ENCODE data around the gene LPP.

The LPP gene

GRCh38 chr3:188749010-188749617, 595.2 kb downstream of the LPP start:
- DNase-seq (ENCODE audit: low read depth in 1 of 2, low spot score in 1 of 2) = peak in 1 of 2 experiments; percentile 66
- no peak for TF ChIP-seq JUND (IDR thresholded peaks at IDR 0.05; ENCODE audit: low read depth)
- in situ Hi-C loops (cut with HindIII; ENCODE audit: low pct_unique_long_range_greater_than_20kb, low sequenced_read_pairs) = no loop called here

DNA sequence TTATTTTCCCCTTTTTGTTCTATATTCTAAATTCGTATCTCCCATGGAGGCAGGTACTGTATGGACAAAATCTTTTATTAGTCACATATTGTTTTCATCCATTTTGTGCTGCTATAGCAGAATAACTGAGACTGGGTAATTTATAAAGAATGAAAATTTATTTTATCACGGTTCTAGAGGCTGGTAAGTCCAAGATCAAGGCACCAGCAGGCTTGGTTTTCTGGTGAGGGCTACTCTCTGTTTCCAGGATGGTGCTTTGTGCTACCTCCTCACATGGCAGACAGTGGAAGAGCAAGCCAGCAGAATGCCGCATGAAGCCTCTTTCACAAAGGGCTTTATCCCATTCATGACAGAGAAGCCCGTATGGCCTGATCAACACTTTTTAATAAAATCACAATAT, 595.9 kb downstream of the LPP start:
- in situ Hi-C loops (cut with HindIII; ENCODE audit: low pct_unique_long_range_greater_than_20kb, low sequenced_read_pairs) = no loop called here
- DNase-seq (ENCODE audit: low read depth in 1 of 2, low spot score in 1 of 2) = no peak
- no peak for TF ChIP-seq JUND (IDR thresholded peaks at IDR 0.05; ENCODE audit: low read depth)

- DNase-seq (ENCODE audit: low read depth in 1 of 2, low spot score in 1 of 2) = no peak
- in situ Hi-C loops (cut with HindIII; ENCODE audit: low pct_unique_long_range_greater_than_20kb, low sequenced_read_pairs) = no loop called here
- TF ChIP-seq JUND (IDR thresholded peaks at IDR 0.05; ENCODE audit: low read depth) = no peak
These were observed 596.7 kb downstream of the LPP start for GRCh38 chr3:188750617-188751016.

- DNase-seq (ENCODE audit: low read depth in 1 of 2, low spot score in 1 of 2) = no peak
- in situ Hi-C loops (cut with HindIII; ENCODE audit: low pct_unique_long_range_greater_than_20kb, low sequenced_read_pairs) = no loop called here
- no peak for TF ChIP-seq JUND (IDR thresholded peaks at IDR 0.05; ENCODE audit: low read depth)
These were observed 598.9 kb downstream of the LPP start for GRCh38 chr3:188752850-188753249.

- in situ Hi-C loops (cut with HindIII; ENCODE audit: low pct_unique_long_range_greater_than_20kb, low sequenced_read_pairs) = no loop called here
- TF ChIP-seq JUND (IDR thresholded peaks at IDR 0.05; ENCODE audit: low read depth) = no peak
- no peak for DNase-seq (ENCODE audit: low read depth in 1 of 2, low spot score in 1 of 2)
These were observed 600.3 kb downstream of the LPP start for GRCh38 chr3:188754267-188754666.

- in situ Hi-C loops (cut with HindIII; ENCODE audit: low pct_unique_long_range_greater_than_20kb, low sequenced_read_pairs) = no loop called here
- no peak for TF ChIP-seq JUND (IDR thresholded peaks at IDR 0.05; ENCODE audit: low read depth)
- DNase-seq (ENCODE audit: low read depth in 1 of 2, low spot score in 1 of 2) = no peak
These were observed 602.3 kb downstream of the LPP start for GRCh38 chr3:188756241-188756640.

GRCh38 chr3:188759336-188760005, 605.5 kb downstream of the LPP start:
- no peak for TF ChIP-seq JUND (IDR thresholded peaks at IDR 0.05; ENCODE audit: low read depth)
- in situ Hi-C loops (cut with HindIII; ENCODE audit: low pct_unique_long_range_greater_than_20kb, low sequenced_read_pairs) = no loop called here
- DNase-seq (ENCODE audit: low read depth in 1 of 2, low spot score in 1 of 2) = no peak

- no peak for TF ChIP-seq JUND (IDR thresholded peaks at IDR 0.05; ENCODE audit: low read depth)
- in situ Hi-C loops (cut with HindIII; ENCODE audit: low pct_unique_long_range_greater_than_20kb, low sequenced_read_pairs) = no loop called here
- no peak for DNase-seq (ENCODE audit: low read depth in 1 of 2, low spot score in 1 of 2)
These were observed 606.5 kb downstream of the LPP start for GRCh38 chr3:188760408-188760807.

- TF ChIP-seq JUND (IDR thresholded peaks at IDR 0.05; ENCODE audit: low read depth) = no peak
- DNase-seq (ENCODE audit: low read depth in 1 of 2, low spot score in 1 of 2) = no peak
- in situ Hi-C loops (cut with HindIII; ENCODE audit: low pct_unique_long_range_greater_than_20kb, low sequenced_read_pairs) = no loop called here
These were observed 607.5 kb downstream of the LPP start for GRCh38 chr3:188761439-188761838.

- DNase-seq (ENCODE audit: low read depth in 1 of 2, low spot score in 1 of 2) = no peak
- in situ Hi-C loops (cut with HindIII; ENCODE audit: low pct_unique_long_range_greater_than_20kb, low sequenced_read_pairs) = no loop called here
- TF ChIP-seq JUND (IDR thresholded peaks at IDR 0.05; ENCODE audit: low read depth) = no peak
These were observed 608.0 kb downstream of the LPP start for GRCh38 chr3:188761964-188762363.

DNA sequence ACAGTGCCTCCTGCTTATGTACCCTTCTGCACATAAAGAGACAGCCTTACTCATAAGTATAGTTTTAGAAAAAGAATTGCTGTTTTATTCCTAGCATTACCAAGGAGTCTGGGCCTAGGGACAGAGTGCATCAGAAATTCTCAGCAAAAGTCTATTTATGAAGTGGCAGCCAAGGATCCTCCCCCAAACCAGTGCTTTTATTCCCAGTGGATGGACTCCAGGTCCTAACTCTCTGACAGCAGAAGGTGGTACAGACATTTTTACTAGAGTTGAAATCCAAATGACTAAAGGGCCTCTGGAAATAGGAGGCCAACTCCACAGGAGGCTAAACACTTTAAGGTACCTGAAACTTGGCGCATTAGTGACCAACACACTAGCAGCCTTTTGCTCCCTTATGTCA, 610.7 kb downstream of the LPP start:
- in situ Hi-C loops (cut with HindIII; ENCODE audit: low pct_unique_long_range_greater_than_20kb, low sequenced_read_pairs) = no loop called here
- DNase-seq (ENCODE audit: low read depth in 1 of 2, low spot score in 1 of 2) = no peak
- TF ChIP-seq JUND (IDR thresholded peaks at IDR 0.05; ENCODE audit: low read depth) = no peak

GRCh38 chr3:188769831-188770230, 615.9 kb downstream of the LPP start:
- no peak for TF ChIP-seq JUND (IDR thresholded peaks at IDR 0.05; ENCODE audit: low read depth)
- in situ Hi-C loops (cut with HindIII; ENCODE audit: low pct_unique_long_range_greater_than_20kb, low sequenced_read_pairs) = no loop called here
- DNase-seq (ENCODE audit: low read depth in 1 of 2, low spot score in 1 of 2) = no peak

DNA sequence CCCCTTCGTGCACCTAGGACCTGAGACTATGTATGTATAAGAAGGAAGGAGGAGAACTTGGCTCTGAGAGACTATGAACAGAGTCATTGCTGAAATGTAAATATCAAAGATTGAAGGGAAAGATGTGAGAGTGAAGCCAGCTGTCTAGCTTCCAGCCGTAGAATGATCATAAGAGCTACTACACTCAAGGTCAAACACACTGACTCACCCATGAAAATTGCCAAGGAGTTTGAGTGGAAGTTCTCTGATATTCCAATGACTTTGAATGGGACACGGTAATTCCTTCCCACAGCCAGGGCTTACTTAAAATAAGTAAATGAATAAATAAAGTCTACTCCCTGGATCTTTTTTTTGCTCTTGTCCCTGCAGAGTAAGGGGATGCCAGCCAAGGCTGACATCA, 618.9 kb downstream of the LPP start:
- in situ Hi-C loops (cut with HindIII; ENCODE audit: low pct_unique_long_range_greater_than_20kb, low sequenced_read_pairs) = no loop called here
- peak in 1 of 2 experiments; percentile 27 for DNase-seq (ENCODE audit: low read depth in 1 of 2, low spot score in 1 of 2)
- TF ChIP-seq JUND (IDR thresholded peaks at IDR 0.05; ENCODE audit: low read depth) = no peak

- DNase-seq (ENCODE audit: low read depth in 1 of 2, low spot score in 1 of 2) = no peak
- in situ Hi-C loops (cut with HindIII; ENCODE audit: low pct_unique_long_range_greater_than_20kb, low sequenced_read_pairs) = no loop called here
- TF ChIP-seq JUND (IDR thresholded peaks at IDR 0.05; ENCODE audit: low read depth) = no peak
These were observed 621.5 kb downstream of the LPP start for GRCh38 chr3:188775412-188775811.
